D341Med (cell line): Measurements from ENCODE around the gene TCF25.
"Not testable (repeated sequence)": the region's sequence is repeated elsewhere in the genome, so short reads cannot be mapped to it uniquely, and the experiment has no call there.

ENCODE experiments used
- DNase-seq: peaks from one replicate; pipeline ENCODE4 v3.0.0; 2012; ENCODE audit warnings: low spot score

Gene TCF25

DNA sequence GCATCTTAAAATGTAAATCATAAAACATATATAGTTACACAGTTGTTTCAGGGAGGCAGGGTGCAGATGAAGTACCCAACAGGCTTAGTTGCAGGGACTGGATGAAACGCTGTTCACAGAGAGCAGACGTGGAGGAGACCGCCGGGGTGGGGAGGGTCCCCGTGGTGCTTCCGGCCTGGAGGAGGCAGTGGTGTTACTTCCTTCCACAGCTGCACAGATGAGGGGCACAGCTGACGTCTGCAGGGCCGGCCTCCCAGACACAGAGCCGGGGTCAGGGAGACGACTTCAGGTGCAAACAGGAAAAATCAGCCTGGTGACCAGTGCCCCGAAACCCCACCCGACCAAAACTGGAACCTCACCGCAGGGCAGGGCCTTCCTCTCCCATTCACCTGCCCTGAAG lies 28.0 kb upstream of the TCF25 start:
- no peak for DNase-seq

DNA sequence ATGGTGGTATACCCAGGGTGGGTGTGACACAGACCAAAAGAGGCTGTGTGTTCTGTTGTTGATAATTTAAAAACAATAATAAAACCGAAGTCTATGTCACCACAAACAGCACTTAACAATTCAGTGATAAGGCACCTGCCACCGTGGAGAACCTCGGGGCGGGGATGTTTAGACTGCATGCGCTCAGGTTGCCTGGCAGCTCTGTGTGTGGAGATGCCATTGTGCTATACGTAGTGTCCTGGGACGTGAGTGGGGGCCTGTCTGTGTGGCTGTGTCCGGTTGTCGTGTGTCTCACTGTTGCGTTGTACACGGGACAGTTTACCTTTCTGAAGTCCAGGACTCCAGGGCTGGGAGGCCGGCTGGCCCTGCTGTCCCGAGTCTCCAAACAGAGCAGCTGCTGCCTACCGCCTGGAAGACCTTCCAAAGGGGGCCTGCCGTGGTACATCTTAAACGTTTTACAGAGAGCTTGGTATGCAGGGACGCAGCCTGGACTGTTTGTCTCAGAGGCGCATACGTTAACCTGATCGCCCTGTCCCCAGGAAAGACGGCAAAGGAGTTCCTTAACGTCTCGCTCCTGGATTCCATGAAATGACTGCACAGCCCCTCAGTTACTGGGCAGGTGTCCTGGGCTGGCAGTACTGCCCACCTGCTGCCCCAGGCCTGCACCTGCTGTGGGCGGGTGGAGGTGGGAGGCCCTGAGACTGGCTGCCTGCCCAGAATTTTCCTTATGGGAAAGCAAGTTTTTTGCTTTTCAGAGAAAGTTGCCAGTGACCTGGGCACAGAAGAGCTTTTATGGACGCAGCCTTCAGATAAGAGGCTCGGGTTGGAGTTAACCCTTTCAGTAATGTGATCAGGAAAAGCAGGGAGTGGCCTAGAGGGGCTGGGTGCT lies 26.1 kb upstream of the TCF25 start:
- DNase-seq: no peak

DNA sequence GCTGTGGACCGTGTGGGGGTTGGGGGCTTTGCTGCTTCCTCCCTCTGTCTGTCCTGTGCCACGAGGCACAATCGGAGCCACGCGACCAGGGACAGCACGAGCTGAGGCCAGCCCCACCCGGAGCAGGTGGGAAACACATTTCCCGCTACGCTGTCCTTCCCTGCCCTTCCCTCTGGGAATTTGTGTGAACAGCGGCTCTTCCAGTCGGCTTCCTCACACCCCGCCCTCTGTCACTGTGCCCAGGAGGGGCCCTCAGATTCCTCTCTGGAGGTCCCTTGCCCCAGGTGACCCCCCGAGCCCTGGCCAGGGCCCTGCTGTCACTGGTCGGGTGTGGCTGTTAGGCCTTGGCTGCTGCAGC lies 25.5 kb upstream of the TCF25 start:
- no peak for DNase-seq

DNA sequence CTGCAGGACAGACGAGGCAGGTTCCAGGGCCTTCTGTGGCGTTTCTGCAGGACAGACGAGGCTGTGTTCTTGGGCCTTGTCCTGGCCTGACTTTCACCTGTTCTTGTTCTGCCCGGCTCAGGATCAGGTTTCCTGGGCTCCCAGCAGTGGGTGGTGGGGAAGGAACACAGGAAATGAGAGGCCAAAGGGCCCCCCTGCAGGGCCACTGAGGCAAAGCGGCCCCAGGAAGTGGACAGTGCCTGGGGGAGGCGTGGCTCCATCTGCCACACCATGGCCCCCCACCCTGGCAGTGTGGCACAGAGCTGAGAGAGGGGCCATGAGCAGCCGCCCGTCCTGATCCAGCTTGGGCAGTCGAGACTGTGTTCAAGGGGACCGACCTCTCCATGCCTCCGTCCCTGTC lies 24.4 kb upstream of the TCF25 start:
- DNase-seq: no peak

DNA sequence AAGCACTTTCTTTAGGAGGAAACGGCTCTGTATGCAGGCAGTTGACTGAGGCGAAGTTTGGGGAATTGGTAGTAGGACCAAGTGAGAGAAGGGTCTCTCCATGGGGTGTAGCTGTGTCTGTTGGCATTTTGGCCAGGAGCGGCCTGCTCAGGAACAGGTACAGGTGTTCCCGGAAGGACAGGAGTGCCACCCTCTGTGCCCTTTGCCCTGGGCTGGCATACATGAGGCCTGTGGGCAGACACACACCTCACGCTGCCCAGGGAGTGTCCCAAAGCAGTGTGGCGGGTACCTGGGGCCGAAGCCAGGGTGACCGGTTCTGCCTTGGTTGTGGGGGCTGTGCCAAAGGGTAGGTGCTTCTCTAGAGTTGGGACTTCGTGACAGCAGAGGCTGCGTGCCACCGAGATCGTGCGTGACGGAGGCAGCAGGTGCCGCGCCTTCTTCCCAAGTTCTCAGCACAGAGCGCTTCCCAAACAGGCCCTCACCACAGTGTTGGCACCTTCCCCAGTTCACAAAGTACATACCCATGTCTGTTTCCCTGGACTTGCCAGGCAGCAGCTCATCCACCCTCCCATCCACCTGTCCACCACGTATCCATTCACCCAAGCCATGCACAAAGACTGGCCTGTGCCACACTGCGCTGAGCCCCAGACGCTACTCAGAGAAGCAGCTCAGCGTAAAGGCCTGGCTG lies 19.9 kb upstream of the TCF25 start:
- DNase-seq: no peak

DNA sequence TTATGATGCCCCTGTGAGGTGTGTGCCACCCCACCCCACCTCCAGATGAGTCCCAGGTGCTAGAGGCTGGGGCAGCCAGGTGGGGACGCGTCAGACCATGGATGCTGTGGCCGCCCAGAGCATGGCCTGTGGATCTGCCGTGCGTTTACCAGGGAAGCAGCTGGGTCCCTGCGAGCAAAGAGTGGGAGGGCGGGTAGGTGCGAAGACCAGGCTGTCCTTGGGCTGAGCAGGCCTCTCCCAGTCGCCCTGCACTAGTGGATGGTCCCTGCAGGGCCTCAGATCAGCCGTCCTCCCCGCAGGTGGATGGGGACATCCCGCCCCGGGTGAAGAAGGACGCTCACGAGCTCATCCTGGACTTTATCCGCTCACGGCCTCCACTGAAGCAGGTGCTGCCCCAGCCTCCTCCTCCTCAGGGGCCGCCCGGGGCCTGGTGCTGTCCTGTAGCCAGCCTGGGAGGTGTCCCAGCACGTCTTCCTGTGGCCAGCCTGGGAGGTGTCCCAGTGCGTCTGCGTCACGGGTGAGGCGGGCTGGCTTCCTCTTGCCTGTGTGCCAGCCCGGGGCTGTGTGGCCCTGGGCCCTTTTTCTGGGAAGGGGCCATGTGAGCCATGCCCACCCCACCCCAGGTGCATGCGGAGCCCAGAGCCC lies 18.0 kb upstream of the TCF25 start:
- DNase-seq: no peak

DNA sequence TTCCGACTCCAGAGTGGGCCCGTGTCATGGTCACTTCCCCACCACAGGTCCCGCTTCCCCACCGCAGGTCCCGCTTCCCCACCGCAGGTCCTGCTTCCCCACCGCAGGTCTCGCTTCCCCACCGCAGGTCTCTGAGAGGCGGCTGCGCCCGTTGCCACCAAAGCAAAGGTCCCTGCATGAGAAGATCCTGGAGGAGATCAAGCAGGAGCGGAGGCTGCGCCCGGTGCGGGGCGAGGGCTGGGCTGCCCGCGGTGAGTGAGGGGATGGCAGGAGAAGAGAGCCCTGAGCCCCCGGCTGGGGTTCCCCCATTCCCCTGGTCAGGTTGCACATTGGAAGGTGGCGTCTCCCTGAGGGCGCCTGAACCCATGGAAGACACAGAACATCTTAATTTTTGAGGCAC lies 17.4 kb upstream of the TCF25 start:
- DNase-seq: no peak

DNA sequence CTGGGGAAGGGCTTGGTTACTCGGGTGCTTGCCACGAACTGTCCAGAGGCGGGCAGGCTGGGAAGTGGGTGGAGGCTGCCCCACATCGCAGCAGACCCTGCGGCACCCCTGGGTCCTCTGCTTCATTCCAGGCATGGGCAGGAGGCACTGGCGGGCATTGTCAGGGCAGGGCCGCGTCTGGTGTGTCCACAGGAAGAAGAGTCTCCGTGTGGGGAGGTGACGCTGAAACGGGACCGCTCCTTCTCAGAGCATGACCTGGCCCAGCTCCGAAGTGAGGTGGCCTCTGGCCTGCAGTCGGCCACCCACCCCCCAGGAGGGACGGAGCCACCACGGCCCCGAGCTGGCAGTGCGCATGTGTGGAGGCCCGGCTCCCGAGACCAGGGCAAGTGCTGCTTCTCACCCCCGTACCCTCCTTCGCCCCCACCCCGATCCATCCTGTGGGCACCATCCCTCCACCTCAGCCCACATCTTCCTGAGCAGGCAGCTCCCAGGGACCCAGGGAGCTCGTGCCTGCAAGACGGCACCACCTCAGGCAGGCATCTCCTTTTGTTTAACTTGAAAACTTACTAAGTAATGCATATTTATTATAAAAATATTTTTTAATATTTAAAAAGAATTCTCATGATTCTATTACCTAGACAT lies 14.3 kb upstream of the TCF25 start:
- no peak for DNase-seq

DNA sequence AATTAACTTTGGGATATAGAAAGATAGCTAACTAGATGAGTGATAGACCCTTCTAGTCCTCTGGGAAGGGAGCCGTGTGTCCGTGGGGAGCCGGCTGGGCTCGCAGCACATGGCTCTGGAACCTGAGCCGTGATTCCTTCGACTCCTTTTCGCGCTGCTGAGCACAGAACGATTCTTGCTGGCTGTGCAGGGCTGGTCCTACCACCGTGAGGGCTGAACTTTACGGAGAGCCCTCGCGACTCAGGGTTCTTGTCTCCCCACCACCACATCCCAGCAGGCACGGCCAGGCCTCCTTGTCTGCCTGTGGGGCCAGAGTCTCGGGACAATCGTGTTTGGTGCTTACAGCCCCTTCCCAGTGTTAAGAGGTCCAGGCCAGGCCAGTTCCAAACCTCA lies 13.8 kb upstream of the TCF25 start:
- DNase-seq: no peak

DNA sequence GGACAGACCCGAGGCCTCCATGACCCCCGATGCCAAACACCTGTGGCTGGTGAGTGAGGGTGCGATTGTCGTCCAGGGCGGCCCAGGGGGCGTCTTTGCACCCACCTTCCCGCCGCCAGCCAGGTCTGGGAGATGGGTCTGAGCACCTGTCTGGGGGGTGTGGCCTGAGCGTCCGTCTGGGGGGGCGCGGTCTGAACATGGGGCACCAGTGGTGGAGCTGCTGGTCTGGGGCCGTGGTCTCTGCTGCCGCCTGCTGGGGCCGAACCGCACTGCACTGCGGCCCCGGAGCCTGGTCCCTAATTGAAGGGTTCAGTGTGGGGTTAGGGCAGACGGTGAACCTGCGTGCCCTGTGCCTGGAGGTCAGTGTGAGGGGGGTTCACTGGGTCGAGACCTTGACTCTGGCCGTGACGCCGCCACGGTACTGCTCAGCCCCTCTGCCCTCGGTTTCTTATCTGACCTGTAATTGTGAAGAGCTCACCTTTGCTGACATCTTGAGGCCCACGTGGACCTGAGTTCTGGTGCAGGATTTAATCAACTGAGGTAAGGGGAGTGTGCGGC lies 12.6 kb upstream of the TCF25 start:
- DNase-seq: peak; percentile 91

DNA sequence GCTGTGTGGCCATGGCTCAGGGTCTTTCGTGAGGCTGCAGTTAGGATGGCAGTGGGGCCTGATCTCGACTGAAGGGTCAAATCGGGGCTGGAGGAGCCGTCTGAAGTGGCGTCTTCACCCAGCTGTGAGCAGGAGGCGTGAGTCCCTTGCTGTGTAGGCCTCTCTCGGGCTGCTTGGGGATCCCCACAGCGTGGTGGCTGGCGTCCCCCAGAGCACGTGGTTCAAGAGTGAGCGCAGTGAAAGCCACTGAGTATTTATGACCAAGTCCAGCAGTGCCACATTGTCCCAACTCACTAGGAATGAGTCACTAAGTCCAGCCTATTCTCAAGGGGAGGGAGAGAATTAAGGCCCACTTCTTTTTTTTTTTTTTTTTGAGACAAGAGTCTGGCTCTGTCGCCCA lies 11.7 kb upstream of the TCF25 start:
- no peak for DNase-seq

DNA sequence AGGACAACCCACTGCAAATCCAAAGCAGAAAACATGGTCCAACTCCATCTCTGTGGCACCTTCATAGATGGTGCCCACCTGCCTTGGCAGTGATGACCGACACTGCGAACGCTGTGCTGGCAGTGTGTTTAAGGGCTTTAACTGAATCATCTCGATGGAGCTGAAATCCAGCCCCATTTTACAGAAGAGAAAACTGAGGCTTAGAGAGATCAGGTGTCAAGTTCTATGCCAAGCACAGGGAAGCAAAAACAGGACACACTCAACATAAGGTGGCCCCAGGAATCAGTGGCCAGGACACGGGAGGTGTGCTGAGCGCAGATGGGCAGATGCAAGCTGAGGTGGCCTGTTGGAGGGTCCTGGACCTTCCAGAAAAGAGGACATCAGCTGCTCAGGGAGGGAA lies 10.7 kb upstream of the TCF25 start:
- DNase-seq: no peak

DNA sequence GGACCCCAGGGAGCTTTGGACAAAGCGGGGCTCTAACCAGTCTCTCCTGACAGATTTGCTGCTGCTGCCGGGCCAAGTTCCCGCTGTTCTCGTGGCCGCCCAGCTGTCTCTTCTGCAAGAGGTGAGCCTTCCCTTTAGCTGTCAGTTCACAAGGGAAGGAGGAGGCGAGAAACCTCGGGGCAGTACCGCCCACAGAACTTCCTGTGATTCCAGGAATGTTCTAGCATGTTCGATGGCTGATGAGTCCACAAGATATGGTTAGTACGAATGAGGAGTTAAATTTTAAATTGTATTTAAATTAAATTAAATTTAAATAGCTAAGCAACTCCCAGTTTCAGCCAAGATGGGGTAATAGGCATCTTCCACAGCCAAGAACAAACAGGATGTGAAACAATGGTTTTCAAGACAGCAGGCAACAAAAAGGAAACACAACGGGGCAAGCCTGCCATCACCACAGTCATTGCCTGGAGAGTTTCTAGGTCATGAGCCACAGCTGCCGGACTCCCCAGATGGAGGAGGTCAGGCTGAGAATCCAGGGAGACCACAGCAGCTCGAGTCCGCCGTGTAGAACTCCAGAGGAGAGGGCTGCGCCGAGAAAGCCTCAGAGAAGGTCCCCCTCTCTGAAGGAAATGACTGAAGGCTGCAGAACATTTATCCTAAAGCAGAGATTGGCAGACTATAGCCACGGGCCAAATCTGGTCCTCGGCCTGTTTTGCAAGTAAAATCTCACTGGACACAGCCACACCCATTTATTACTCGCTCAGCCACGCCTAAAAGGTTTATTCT lies 9.5 kb upstream of the TCF25 start:
- DNase-seq: no peak

DNA sequence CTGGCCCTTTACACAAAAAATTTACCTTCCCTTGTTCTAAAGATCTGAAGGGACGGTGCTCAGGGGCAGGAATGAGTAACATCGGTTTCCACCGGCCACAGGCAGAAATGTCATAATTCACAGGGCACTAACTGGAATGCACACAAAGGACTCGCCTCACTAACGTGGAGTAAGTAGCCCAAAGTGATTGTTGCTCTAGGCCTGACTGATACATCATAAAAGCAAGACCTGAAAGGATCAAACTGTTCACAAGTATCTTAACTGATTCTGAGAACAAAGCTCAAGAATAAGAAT lies 8.9 kb upstream of the TCF25 start:
- DNase-seq: no peak

DNA sequence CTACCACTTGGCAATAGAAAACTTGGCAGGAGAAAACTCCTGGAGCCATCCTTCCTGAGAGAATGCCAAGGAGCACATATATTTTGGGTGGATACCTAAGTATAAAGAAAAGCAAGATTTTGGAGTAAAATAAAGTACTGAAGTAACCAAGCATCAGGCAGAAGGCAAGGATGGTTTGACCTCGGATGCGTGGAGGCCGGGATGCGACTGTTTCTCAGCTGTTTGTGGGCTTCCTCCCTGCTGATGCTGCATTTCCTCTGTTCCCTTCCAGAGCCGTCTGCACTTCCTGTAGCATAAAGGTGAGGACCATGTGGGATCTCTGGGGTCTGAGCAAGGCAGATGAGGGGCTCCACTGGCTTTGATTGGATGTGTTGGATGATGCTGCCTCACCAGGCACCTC lies 5.5 kb upstream of the TCF25 start:
- no peak for DNase-seq

DNA sequence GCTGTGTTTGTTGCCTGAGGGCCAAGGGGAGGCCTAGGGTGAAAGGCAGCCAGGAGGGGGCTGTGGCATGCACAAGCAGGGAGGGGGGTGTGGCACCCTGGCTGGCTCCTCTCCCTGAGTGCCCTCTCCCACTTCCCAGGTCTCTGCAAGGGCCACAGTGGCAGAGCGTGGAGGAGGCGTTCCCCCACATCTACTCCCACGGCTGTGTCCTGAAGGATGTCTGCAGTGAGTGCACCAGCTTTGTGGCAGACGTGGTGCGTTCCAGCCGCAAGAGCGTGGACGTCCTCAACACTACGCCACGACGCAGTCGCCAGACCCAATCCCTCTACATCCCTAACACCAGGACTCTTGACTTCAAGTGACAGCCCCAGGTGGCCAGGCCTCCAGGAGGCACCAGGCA lies 3.5 kb upstream of the TCF25 start:
- no peak for DNase-seq

DNA sequence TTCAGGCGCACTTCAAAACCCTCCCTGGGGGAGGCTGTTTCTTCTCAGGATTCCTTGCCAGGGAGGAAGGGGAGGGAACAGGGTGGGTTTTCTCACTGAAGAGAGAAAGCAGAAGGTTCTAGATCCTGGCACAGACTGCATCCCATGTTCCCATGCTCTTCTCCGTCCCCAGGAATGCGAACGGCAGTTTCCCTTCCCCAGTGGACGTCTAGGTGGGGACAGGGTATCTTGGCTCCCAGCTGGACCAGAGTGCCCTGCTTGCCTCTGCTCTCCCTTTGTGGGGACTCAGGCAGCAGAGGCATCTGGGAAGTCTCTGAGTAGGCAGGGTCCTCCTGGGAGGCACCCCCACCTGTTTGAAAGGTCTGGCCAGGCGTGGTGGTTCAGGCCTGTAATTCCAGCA lies 3.0 kb upstream of the TCF25 start:
- no peak for DNase-seq

DNA sequence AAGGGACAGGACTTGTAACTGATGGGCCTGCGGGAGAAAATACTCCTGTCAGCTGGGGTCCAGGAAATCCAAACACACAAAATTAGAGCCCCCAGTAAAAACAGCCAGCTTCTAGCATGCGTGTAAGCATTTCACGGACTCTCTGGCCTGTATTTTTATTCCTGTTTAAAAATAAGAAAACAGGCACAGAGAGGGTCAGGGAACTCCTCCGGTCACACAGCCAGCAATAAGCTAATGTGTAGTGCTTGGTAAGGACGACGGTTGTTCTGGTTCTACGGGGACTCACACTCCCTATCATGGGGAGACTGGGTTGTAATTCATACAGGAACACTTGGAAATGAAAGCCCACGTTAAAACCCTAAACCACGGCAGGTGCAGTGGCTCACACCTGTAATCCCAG lies 1.5 kb upstream of the TCF25 start:
- no peak for DNase-seq

DNA sequence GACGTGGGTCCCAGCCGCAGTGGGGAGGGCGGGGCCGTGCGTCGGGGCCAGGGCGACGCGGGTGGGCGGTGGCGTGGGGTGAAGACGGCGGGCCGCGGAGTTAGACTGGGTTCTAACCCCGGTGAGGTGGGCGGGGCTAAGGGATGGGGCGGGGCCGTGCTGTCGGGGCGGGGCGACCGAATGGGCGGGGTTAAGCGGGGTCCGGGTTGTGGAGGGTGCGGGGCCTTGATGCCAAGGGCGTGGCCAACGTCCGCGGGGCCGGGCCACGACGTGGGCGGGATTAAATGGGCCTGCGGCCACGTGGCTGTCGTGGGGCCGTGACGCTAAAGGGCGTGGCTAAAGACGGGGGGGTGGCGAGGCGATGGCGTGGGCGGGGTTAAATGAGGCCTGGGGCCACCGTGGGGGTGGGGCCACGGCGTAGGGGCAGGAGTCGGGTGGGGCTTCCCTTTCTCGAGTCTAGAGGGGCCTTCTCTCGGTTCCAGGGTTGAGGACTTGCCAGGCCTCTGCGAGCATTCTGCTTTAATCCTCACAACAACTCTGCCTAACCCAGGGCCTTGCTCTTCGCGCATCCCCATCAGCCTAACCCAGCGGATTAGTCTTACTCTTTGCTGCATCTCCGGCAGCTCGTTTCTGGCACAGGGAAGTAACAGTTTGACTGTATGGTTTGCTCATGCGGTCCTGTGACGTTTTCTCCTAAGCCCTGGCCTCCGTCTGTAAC lies 739 bp downstream of the TCF25 start:
- peak; percentile 97 for DNase-seq

DNA sequence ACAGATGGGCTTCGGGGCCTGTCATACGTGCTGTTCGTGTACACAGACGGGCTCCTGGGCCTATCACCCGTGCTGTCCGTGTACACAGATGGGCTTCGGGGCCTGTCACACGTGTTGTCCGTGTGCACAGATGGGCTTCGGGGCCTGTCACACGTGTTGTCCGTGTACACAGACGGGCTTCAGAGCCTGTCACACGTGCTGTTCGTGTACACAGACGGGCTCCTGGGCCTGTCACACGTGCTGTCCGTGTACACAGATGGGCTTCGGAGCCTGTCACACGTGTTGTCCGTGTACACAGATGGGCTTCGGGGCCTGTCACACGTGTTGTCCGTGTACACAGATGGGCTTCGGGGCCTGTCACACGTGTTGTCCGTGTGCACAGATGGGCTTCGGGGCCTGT lies 5.7 kb downstream of the TCF25 start:
- DNase-seq: not testable (repeated sequence)
